K562 (cell line): ENCODE measurements around the gene ZNF350. TPM values are rescaled to one million over a fixed set of nuclear protein-coding genes. Genes with fewer than 3 reads are reported as not detected.

Experiments used
- ARID4B ChIP-seq: sonication (generic); formaldehyde crosslinking; IDR thresholded peaks from 2 replicates; pipeline ENCODE4 v1.8.0; 2022; ENCODE audit warnings: mild to moderate bottlenecking, missing genetic modification reagents
- BHLHE40 ChIP-seq: IDR thresholded peaks from 2 replicates; pipeline ENCODE4 v1.6.1; 2011; ENCODE audit warnings: low read length, improper control_type of control experiment
- BRF2 ChIP-seq: IDR thresholded peaks from 3 replicates; pipeline ENCODE4 v1.6.1; 2011; ENCODE audit warnings: borderline replicate concordance, mild to moderate bottlenecking; ENCODE audit not compliant: insufficient read length, insufficient read depth
- CBX2 ChIP-seq: fragments of 200-600 bp; sonication (generic); IDR thresholded peaks from one replicate; pipeline ENCODE4 v1.6.1; 2012; ENCODE audit warnings: mild to moderate bottlenecking, low read length, inconsistent platforms; ENCODE audit not compliant: insufficient read depth, poor library complexity, severe bottlenecking
- EP400 ChIP-seq: fragments of 450-650 bp; IDR thresholded peaks from 2 replicates; pipeline ENCODE4 v1.6.1; 2017; ENCODE audit warnings: antibody characterized with exemption, mild to moderate bottlenecking, moderate library complexity
- GTF2B ChIP-seq: IDR thresholded peaks from 2 replicates; pipeline ENCODE4 v1.6.1; 2011; ENCODE audit not compliant: insufficient read length; ENCODE audit errors: extremely low read depth
- ID3 ChIP-seq, 2 experiments: fragments of 250-450 bp in 1 of 2; fragments of 450-650 bp in 1 of 2; sonication (Bioruptor Pico) in 1 of 2; IDR thresholded peaks; 2 replicates each; pipeline versions ENCODE4 v1.6.1 to v1.8.0; 2016 to 2021; ENCODE audit warnings: mild to moderate bottlenecking in 2 of 2, moderate library complexity in 2 of 2, missing compliant biosample characterization in 1 of 2, missing genetic modification characterization in 1 of 2
- KDM5B ChIP-seq: fragments of 200-600 bp; sonication (generic); IDR thresholded peaks from 2 replicates; pipeline ENCODE4 v1.6.1; 2012; ENCODE audit warnings: low read depth, mild to moderate bottlenecking, moderate library complexity, low read length, control low read depth, inconsistent platforms; ENCODE audit not compliant: insufficient replicate concordance
- NFE2 ChIP-seq: IDR thresholded peaks from 2 replicates; pipeline ENCODE4 v1.6.1; 2014; ENCODE audit warnings: antibody characterized with exemption, low read depth
- PKNOX1 ChIP-seq: fragments of 450-650 bp; IDR thresholded peaks from 2 replicates; pipeline ENCODE4 v1.6.1; 2016
- RAD51 ChIP-seq: fragments of 450-650 bp; IDR thresholded peaks from 2 replicates; pipeline ENCODE4 v1.7.1; 2016; ENCODE audit warnings: low read depth, mild to moderate bottlenecking, borderline replicate concordance
- SAFB ChIP-seq: fragments of 200-400 bp; formaldehyde crosslinking; IDR thresholded peaks from 2 replicates; pipeline ENCODE4 v1.6.1; 2017; ENCODE audit warnings: low read depth, low read length, borderline replicate concordance
- TAF9B ChIP-seq: fragments of 450-650 bp; IDR thresholded peaks from 2 replicates; pipeline ENCODE4 v1.6.1; 2018; ENCODE audit warnings: mild to moderate bottlenecking; ENCODE audit not compliant: partially characterized antibody
- ZBTB12 ChIP-seq: fragments of 250-450 bp; sonication (Bioruptor Pico); IDR thresholded peaks from 2 replicates; pipeline ENCODE4 v1.4.0; 2020
- ZBTB7A ChIP-seq: IDR thresholded peaks from 2 replicates; pipeline ENCODE4 v1.6.1; 2011; ENCODE audit warnings: low read depth, mild to moderate bottlenecking, low read length, moderate library complexity, borderline replicate concordance; ENCODE audit not compliant: control insufficient read depth
- ZNF184 ChIP-seq: sonication (generic); formaldehyde crosslinking; IDR thresholded peaks from 2 replicates; pipeline ENCODE4 v1.5.0; 2020; ENCODE audit warnings: missing genetic modification reagents
- ZNF507 ChIP-seq: conservative IDR thresholded peaks from 2 replicates; pipeline ENCODE4 v1.6.1; 2017; ENCODE audit warnings: missing genetic modification characterization, missing compliant biosample characterization
- polyA plus RNA-seq, 8 experiments: library from polyadenylated mRNA; depleted of rRNA in 4 of 8; stranded (reverse) in 5 of 8; unstranded in 3 of 8; fragments of >200 nt; fragmentation: Nextera tagmentation in 2 of 8; fragmentation: Illumina TruSeq in 1 of 8; extraction: Ambion mirVana in 2 of 8; extraction: Trizol in 1 of 8; gene quantifications; 2 replicates each; pipeline versions ENCODE4 v1.2.1 to v1.2.3, GENCODE V29; 2011 to 2014; ENCODE audit warnings: inconsistent platforms in 1 of 8, missing spikeins in 1 of 8
- total RNA-seq, 7 experiments: library from RNA; depleted of rRNA in 6 of 7; stranded (reverse); fragments of >200 nt in 6 of 7; fragmentation: Illumina TruSeq in 2 of 7; extraction: Trizol in 2 of 7; gene quantifications; 2 replicates each; pipeline versions ENCODE4 v1.2.1 to v1.2.3, GENCODE V29; 2011 to 2021; ENCODE audit warnings: low replicate concordance in 1 of 7

The ZNF350 gene
- total and polyA plus RNA-seq, 9 of the 15 experiments (the other 6 are each of a cell fraction or from before 2014, with no cell fraction given), result 1.7 to 4.8 (median 2.9) TPM

- TF ChIP-seq ID3 (CRISPR knock-in tag; IDR thresholded peaks at IDR 0.05) (no peak), ID3 (tag; IDR thresholded peaks at IDR 0.05) (peak; percentile 85; the same call in 1 of the 2 replicates), SAFB (peak; percentile 55; the same call in 1 of the 2 replicates), BRF2 (no peak), BHLHE40 (0 out of 2 replicates have a peak, but pooled peaks have one; percentile 18), CBX2 (no peak), GTF2B (no peak), ARID4B (CRISPR knock-in tag) (peak; percentile 81; the same call in 1 of the 2 replicates), ZNF507 (tag) (no peak), EP400 (peak; percentile 94), KDM5B (peak; percentile 97), PKNOX1 (peak; percentile 75), NFE2 (no peak), RAD51 (no peak), ZNF184 (CRISPR knock-in tag) (no peak), TAF9B (peak; percentile 36), ZBTB12 (peak; percentile 99), ZBTB7A (no peak)
Observed at GRCh38 chr19:52028027-52028779, 41.6 kb upstream of the ZNF350 start, which contains the start of gene ZNF614 (continued).
